GM18498 (cell line): ENCODE measurements around the gene MTHFR.

ENCODE experiments used
- ATAC-seq: cut with Tn5 transposase; IDR thresholded peaks from one replicate; pipeline ENCODE4 v1.9.1; 2021; ENCODE audit warnings: mild to moderate bottlenecking, moderate library complexity; ENCODE audit not compliant: unreplicated experiment

Gene MTHFR

DNA sequence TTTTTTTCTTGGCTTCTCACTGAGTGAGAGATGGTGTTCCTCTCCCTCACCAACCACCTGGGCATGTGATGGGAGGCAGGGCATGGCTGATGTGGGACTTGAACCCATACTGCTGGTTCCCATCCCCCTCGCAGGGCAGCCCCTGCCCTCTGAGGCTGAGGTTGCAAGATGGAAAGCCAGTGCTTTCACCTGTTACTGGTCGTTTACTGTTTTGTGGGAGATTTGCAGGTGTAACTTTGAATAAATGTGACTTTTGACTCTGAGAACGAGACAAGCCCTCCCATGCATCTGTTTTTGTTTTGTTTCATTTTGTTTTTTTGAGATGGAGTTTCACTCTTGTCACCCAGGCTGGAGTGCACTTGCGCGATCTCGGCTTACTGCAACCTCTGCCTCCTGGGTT is 22.2 kb downstream of the MTHFR start:
- no peak for ATAC-seq

DNA sequence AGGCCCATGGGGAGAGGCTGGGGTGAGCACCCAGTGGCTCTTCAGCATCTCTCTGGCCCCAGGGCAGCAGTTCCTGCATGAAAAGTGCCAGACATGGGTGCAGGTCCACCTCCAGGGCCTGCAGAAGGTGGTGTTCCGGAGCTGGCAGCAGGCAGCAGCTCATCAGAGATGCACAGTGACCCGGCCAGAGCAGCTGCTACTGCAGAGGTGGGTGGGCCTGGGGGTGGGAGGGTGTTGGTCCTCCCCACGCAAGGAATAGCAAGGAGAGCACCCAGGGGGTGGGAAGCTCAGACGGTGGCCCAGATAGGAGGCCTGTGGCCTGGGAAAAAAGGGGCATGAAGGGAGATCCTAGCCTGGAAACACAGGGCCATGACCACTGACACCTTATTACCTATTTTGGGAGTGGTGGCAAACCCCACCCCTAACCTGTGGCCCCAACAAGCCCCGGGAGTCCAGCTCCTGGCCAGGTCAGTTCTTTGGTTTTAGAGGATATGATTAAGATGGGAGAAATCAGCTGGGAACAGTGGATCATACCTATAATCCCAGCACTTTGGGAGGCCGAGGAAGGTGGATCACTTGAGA is 23.5 kb downstream of the MTHFR start:
- ATAC-seq: no peak

DNA sequence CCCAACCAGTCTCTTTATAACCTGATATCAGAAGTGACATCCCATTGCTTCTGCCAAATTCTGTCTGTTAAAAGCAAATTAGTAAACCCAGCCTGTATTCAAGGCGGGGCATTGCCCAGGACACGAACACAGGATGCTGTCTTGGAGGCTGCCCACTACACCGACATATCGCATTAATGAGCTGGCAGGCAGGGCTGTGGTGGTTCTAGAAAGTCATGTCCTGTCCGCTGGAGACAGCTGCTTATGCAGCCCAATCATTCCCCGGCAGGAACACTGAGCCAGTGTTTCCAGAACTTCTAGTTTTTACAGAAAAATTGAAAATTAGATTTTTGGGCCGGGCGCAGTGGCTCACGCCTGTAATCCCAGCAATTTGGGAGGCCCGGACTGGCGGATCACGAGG is 24.5 kb downstream of the MTHFR start:
- no peak for ATAC-seq

DNA sequence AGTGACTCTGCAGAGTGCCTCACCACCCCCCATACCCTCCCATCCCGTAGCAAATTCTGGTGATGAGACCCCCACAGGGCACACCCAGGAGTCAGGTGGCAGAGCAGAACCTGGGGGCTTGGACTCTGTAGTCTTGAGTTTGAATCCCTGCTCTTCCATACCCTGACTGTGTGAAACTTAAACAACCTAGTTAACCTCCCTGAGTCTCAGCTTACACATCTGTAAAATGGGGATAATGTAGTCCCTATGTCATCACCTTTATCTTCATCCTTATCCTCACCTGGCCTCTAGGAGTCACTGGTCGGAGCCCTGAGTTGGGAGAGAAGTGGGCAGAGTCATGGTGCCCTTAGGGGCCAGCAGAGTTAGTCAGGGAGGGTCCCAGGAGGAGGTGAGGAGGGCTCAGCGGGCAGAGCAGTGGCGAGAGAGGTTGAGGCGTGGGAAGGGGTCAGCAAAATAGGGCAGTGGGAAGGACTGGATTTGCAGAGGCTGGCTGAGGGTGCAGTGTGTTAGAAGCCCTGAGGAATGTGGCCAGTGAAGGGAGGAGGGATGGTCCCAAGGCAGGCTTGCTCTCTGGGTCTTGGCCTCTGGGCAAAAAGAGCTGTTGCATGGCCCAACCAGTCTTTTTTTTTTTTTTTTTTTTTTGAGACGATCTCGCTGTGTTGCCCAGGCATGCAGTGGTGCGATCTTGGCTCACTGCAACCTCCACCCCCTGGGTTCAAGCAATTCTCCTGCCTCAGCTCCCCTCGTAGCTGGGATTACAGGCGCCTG is 25.2 kb downstream of the MTHFR start:
- ATAC-seq: no peak

DNA sequence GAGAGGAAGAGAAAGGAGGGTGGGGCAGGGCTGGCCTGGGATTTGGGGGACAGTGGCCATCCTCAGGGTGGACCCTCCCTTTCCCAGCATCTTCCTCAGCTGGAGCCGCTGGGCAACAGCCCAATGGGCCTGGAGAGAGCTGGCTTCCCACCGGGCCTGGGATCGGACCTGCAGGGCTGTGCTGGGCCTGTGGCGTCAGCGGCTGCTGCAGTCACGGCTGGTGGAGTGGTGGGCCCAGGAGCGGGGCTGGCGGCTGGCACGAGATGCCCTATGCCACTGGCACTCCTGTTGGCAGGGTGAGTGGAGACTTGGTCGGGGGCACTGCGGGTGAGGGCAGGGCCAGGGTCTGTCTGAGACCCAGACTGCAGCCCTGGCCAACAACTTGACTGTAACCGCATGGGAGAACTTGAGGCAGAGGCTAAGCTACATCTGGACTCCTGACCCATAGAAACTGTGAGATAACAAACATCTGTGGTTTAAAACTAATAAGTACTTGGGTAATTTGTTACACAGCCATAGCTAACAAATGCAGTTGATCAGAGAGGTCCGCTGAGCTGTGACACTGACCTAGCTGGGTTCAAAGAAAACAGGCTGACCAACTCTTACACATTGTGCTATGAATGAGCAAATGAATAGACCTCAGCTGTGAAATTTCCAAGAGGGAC is 25.9 kb downstream of the MTHFR start:
- ATAC-seq: no peak

DNA sequence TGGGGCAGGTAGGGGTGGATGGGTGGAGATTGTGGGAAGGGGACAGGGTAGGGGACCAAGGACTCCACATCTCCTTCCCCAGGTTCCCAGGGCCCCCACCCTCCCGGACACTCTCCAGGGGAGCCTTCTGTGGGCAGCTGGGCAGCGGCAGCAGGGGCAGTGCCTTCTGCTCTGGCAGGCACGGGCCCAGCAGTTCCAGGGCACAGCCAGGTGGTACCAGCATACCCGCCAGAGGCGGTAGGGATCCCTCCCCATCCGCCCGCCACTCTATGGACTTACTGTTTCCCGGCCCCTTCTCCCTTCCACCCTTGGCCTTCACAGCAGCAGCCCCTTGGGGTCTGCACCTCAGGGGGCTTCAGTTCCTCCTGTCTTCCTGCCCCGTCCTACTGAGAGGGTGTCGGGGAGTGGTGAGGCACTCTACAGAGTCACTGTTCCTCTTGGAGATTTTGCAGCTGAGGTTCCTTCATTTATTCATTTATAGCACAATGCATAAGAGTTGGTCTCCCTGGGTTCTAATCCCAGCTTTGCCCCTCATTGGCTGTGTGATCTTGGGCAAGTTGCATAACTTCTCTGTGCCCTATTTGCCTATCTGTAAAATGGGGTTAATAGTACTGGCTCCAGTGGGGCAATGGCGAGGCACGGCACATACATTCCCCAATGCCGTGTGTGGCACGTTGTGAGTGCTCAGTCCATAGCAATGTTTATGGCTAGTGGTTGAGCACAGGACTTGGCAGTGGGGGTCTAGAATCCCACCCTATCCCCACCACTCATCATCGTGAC is 26.7 kb downstream of the MTHFR start:
- ATAC-seq: no peak

DNA sequence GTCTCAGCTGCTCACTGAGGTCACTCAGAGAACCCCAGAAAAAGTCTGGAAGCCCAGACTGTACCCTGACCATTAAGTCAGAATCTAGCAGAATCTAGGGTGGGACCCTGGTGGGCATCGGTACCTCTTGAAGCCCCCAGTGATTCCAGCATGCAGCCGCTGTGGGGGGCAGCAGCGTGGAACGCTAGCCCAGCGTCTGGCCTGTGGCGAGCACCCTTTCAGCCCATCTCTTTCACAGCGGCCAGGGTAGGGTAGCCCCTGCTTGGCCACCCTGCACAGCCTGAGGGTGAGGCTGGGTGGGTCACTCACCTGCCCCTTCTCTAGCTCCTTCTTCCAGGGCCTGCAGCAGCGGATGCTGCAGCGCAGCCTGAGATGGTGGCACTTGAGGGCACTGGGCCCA is 27.4 kb downstream of the MTHFR start:
- ATAC-seq: no peak

DNA sequence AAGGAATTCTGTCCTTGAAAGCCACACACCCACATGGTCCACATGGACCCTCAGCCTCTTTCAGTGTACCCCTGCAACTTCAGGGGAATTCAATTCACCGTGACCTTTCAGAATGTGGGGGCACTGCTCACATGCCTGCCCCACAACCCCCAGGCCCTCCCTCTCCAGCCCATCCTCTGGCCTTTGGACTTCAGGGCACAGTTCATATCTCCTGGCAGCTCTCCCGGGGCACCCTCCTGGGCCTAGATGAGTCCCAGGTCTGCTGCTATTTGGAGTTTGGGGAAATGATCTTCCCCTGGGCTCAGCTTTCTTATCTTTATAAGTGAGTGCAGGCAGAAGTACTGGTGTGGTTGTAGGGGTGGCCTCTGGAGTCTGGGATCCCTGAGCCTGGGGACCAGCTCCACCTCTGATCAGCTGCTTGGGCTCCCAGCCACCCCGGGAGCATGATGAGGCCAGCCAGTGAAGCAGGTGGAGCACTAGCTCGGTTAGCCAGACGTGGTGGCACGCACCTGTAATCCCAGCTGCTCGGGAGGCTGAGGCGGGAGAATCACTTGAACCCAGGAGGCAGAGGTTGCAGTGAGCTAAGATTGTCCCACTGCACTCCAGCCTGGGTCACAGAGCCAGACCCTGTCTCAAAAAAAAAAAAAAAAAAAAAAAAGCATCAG is 28.0 kb downstream of the MTHFR start:
- ATAC-seq: no peak

DNA sequence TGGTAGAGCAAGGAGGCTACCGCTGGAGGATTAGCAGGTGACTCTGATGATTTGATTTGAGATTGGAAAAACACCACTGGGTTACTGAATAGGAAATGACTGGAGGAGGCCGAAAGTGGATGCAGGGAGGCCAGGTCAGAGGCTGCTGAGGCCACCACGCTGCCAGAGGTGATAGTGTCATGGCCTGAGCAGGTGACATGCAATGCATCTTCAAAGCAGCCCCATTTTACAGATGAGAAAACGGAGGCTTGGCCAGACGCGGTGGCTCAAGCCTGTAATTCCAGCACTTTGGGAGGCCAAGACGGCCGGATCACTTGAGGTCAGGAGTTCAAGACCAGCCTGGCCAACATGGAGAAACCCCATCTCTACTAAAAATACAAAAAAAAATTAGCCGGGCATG is 31.0 kb downstream of the MTHFR start:
- ATAC-seq: no peak

DNA sequence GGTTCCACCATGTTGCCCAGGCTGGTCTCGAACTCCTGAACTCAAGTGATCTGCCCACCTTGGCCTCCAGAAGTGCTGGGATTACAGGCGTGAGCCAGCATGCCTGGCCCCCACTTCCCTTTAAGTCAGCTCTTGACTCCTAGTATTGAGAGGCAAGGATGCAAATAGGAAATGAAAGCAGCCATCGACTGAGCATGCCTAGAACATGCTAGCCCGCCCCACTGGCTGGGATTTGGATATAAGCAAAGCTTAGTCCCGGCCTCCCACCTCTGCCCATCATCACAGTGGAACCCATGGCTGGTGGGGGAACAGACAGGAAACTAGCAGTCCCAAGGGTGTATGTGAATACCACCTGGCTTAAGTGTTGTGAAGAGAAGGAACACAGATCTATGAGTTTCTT is 33.3 kb downstream of the MTHFR start:
- no peak for ATAC-seq

DNA sequence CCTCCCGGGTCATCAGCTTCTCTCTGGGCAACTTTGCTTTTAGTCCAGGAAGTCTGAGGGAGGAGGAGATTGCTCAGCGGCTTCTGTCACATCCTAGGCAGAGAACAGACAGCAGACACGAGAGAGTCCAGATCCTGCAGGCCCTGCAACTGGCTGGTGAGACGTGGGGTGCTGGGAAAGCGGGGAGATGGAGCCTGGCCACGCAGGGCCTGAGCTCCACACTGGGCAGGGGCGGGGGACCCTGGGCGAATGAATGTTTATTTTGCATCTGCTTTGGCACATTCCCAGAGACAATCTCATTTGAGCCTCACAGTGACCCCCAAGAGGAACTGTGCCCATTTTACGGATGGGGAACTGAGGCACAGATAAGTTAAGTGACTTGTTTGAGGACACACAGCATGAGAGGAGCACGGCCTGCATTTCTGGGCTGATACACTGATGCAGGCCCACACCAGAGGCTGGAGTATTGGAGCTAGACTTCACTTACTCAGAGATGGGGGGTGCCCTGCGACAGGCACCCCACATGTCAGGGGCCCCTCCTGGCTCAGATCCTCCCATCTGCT is 34.2 kb downstream of the MTHFR start:
- no peak for ATAC-seq

DNA sequence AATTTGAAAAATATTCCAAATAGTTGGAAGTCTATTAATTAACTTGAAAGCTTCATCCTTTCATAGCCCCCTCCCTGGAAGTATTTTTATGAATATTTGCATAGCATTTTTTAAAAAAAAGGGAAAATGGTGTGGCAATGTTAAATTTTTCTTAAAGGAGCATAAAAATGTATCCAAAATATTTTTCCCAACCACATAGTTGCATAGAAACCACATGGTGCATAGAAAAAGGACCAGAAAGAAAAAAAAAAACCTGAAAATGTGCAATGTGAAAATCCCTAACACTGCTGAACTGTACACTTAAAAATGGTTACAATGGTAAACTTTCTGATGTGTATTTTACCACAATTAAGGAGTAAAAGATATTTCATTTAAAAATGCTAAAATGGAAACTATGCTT is 35.8 kb downstream of the MTHFR start:
- no peak for ATAC-seq

DNA sequence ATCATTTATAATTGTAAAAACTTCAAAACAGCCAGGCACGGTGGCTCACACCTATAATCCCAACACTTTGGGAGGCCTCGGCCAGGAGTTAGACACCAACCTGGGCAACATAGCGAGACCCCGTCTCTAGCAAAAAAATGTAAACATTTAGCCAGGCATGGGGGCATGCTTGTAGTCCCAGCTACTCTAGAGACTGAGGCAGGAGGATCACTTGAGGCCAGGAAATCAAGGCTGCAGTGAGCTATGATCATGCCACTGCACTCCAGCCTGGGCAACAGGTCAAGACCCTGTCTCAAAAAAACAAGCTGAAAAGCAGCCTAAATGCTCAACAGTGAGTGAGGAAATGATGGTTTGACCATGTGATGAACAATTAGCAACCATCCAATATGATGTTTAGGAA is 36.5 kb downstream of the MTHFR start:
- ATAC-seq: no peak

DNA sequence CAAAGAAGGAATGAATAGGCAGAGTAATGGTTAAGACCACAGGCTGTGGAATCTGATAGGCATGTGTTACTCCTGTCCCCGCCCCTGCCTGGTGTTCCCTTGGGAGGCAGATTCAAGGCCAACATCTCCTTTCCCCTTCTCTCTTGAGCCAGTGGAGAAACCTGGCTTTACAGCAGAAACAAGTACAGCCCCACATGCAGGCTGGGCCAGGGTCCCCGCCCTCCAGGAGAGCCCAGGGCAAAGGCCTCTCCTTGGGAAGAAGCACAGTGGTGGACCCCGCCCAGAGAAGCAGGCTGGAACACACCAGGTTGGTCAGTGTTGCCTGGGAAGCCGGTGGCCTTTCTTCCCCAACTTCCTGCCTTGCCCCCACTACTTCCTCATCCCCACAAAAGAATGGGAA is 36.9 kb downstream of the MTHFR start:
- ATAC-seq: no peak

DNA sequence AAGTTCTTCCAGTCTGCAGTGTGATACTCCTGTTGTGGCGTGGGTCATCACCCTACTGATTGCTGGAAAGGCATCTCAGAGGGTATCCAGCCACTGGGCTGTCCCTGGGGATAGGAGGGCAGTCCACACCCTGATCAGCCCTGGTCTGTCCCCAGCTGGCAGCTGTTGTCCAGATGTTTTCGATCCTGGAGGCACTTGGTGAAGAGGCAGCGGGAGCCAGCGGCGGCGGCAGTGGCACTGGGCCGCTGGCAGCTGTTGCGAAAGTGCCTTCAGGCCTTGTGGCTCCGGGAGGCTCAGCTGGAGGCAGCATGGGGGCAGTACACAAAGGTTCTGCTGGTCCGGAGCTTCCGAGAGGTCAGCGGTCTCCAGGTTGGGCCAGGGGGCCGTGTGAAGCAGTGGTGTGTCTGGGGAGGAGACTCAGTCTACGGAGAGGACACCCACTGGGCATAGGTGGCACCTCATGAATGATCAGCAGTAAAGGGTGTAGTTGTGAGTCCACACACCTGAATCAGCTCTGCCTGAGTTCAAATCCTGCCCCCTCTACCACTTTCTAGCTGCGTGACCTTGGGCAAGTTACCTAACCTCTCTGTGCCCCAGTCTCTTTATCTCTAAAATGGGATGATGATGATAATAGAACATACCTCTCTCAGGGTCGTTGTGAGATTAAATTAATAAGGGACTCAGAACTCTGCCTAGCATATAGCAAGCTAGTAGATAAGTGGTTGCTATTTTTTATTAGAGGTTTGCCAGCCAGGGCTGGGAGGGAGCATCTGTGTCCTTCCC is 37.7 kb downstream of the MTHFR start:
- ATAC-seq: no peak

DNA sequence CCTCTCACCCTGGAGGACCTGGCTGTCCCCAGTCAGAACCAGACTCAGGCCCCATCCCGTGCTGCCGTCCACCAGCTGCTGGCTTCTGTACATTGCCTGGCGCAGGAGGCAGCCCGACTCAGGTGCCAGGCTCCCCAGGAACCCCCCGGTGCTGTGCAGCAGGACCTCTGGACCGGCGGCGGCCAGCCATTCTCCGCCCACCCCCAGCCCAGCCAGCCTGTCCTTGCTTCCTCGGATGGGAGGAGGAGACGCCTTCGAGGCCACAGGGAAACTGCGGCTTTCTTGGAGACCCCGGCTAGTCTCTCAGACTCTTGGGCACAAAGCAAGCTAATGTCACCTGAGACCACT is 39.4 kb downstream of the MTHFR start:
- ATAC-seq: no peak

DNA sequence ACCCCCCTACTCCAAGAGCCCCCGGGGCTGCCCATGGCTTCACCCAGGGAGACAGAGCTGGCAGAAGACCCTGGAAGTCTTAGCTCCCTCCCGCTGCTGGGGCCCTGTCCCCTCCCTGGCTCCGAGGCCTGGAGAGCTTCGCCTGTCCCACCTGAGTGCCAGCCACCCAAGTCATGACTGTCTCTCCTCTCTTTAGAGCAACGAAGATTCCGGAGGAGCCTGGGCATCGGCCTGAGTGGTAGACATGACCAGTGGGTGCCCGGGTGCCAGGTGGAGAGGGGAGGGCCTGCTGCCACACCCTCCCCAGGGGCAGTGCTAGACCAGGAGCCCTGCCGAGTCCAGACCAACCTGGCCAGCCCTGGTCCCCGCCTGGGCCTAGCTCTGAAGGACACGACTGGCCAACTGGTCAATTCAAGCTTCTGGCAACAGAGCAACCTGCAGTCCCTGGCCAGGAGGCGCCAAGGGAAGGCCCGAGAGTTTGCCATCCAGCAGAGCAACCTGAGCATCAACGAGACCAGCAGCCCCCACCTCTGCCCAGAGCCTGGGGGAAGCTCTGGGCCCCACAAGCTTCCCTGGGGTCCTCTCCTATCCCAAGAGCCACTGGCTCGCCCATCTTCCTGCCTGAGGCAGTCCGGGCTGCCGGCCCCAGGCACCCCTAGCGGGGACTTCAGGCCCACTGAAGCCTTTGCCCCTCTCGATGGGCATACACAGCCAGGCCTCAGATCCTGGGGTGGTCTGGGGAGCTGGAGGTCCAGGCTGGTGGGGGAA is 39.9 kb downstream of the MTHFR start:
- ATAC-seq: no peak

DNA sequence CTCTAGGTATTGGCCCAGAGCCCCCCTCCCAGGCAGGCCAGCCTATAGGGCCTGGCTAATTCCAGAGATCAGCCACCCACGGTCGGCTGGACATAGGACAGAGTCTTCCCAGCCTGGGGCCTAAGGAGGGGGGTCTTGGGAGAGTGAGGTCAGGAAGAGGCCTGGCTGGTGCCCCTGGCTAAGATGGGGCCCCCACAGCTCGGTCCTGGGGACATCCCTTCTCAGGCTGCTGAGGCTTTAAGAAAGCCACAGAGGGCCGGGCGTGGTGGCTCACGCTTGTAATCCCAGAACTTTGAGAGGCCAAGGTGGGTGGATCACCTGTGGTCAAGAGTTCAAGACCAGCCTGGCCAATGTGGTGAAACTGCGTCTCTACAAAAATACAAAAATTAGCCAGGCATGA is 41.2 kb downstream of the MTHFR start:
- no peak for ATAC-seq

DNA sequence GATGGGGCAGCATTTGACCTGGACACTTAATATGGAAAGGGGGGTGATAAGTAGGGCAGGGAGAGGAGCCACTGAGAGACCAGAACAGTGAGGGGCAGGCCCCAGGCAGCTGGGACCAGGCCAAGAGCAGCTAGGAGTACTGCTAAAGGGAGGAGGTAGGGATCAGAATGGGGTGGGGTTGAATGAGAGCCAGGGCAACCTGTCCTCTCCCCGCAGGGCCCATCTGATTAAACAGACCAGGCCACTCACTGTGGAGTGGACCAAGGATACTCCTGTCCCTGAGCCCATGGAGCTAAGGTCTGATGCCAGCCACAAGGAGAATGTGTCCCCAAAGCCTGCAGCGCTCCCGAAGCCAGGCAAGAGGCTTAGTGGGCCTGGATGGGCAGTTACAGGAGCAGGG is 41.6 kb downstream of the MTHFR start:
- no peak for ATAC-seq
